ENCODE data around the gene USP20. TPM values are rescaled to one million over a fixed set of nuclear protein-coding genes. Genes with fewer than 3 reads are reported as not detected.

Gene USP20
- total RNA-seq, 1 experiment from 2014 or later: 16.8 TPM

- BruUV-seq (replicated peaks): no TSS peak
- no peaks in the 10 kb centered on the region for H3K36me3 ChIP-seq (ENCODE audit: control insufficient read depth in 1 of 2, insufficient read depth in 2 of 2, low read length in 2 of 2)
- ChIA-PET RAD21 (ENCODE audit: low non-redundant PET in 1 of 2, low total read pairs in 2 of 2, uncharacterized antibody in 2 of 2, unreplicated experiment in 2 of 2) (no interaction called here), CTCF (no interaction called here), POLR2A (no interaction called here)
- H3K27ac ChIP-seq (ENCODE audit: low read depth, low read length): no peak overlapping the region
- DNase-seq (ENCODE audit: low read depth, low spot score) (no peak), ATAC-seq (no peak)
- intact Hi-C loops (cut with micrococcal nuclease): no loop called here
- no peak overlapping the region for H3K4me2 ChIP-seq (ENCODE audit: low read length)
- no peaks in the 10 kb centered on the region for H3K79me2 ChIP-seq (ENCODE audit: insufficient read depth, low read length)
- no peaks in the 10 kb centered on the region for H3K4me1 ChIP-seq (ENCODE audit: control insufficient read depth in 1 of 2, insufficient read depth in 2 of 2, low read length in 2 of 2)
- H3K4me3 ChIP-seq (replicated peaks in 1 of 2; ENCODE audit: low read depth in 1 of 2, low read length in 2 of 2): no peak overlapping the region
- TF ChIP-seq EGR1 (IDR thresholded peaks at IDR 0.05; ENCODE audit: low read depth): no peak
- no peak for TF ChIP-seq FOSL1 (IDR thresholded peaks at IDR 0.05; ENCODE audit: low read depth)
- no peak for TF ChIP-seq SP1 (IDR thresholded peaks at IDR 0.05; ENCODE audit: low read depth)
- no peak for TF ChIP-seq ELF1 (IDR thresholded peaks at IDR 0.05; ENCODE audit: borderline replicate concordance, low read depth)
- no peak for TF ChIP-seq MAX (IDR thresholded peaks at IDR 0.05)
- no peaks in the 10 kb centered on the region for H3K9me3 ChIP-seq (ENCODE audit: control insufficient read depth in 1 of 2, insufficient read depth in 1 of 2, low read depth in 1 of 2, low read length in 2 of 2)
- H2AFZ ChIP-seq (ENCODE audit: low read depth, low read length, poor library complexity, severe bottlenecking): no peak overlapping the region
- no peak overlapping the region for H3K9ac ChIP-seq (ENCODE audit: low read length)
- H4K20me1 ChIP-seq (ENCODE audit: insufficient read depth): no peaks in the 10 kb centered on the region
- no peaks in the 10 kb centered on the region for H3K9me2 ChIP-seq (ENCODE audit: insufficient read depth)
- no peaks in the 10 kb centered on the region for H3K27me3 ChIP-seq (ENCODE audit: insufficient read depth, low read length)
These were observed 34.6 kb downstream of the USP20 start for GRCh38 chr9:129869585-129870501.

- RAD21 ChIA-PET (ENCODE audit: low non-redundant PET in 1 of 2, low total read pairs in 2 of 2, uncharacterized antibody in 2 of 2, unreplicated experiment in 2 of 2): no interaction called here
These were observed 35.8 kb downstream of the USP20 start for GRCh38 chr9:129871046-129871445.

More at GRCh38 chr9:129871046-129871445, 35.8 kb downstream of the USP20 start:
- ChIA-PET CTCF (no interaction called here), POLR2A (no interaction called here)
- TF ChIP-seq SIN3A (IDR thresholded peaks at IDR 0.05; ENCODE audit: low read depth) (no peak), REST (IDR thresholded peaks at IDR 0.05; ENCODE audit: low read depth) (no peak), EGR1 (IDR thresholded peaks at IDR 0.05; ENCODE audit: low read depth) (no peak), RAD21 (IDR thresholded peaks at IDR 0.05; ENCODE audit: low read depth) (no peak), ZBTB33 (IDR thresholded peaks at IDR 0.05; ENCODE audit: extremely low read depth, insufficient replicate concordance, low read length) (no peak)
- Histone ChIP-seq H4K20me1 (ENCODE audit: insufficient read depth) (no peaks in the 10 kb centered on the region), H2AFZ (ENCODE audit: low read depth, low read length, poor library complexity, severe bottlenecking) (no peak overlapping the region), H3K27me3 (ENCODE audit: insufficient read depth, low read length) (no peaks in the 10 kb centered on the region), H3K9ac (ENCODE audit: low read length) (no peak overlapping the region), H3K27ac (ENCODE audit: low read depth, low read length) (no peak overlapping the region), H3K9me2 (ENCODE audit: insufficient read depth) (no peaks in the 10 kb centered on the region), H3K36me3 (ENCODE audit: control insufficient read depth in 1 of 2, insufficient read depth in 2 of 2, low read length in 2 of 2) (no peaks in the 10 kb centered on the region), H3K79me2 (ENCODE audit: insufficient read depth, low read length) (no peaks in the 10 kb centered on the region), H3K4me3 (replicated peaks in 1 of 2; ENCODE audit: low read depth in 1 of 2, low read length in 2 of 2) (no peak overlapping the region), H3K4me2 (ENCODE audit: low read length) (no peak overlapping the region), H3K9me3 (ENCODE audit: control insufficient read depth in 1 of 2, insufficient read depth in 1 of 2, low read depth in 1 of 2, low read length in 2 of 2) (no peaks in the 10 kb centered on the region), H3K4me1 (ENCODE audit: control insufficient read depth in 1 of 2, insufficient read depth in 2 of 2, low read length in 2 of 2) (no peaks in the 10 kb centered on the region)
- ATAC-seq (no peak), DNase-seq (ENCODE audit: low read depth, low spot score) (no peak)
- intact Hi-C loops (cut with micrococcal nuclease): no loop called here
- no TSS peak for BruUV-seq (replicated peaks)

Data from HCT116 (cell line).